Right lung (tissue), 5 donors: Measurements from ENCODE around the gene KCNJ1. TPM values are rescaled to one million over a fixed set of nuclear protein-coding genes. Genes with fewer than 3 reads are reported as not detected.

ENCODE experiments used
- DNase-seq, 2 donors: peaks; one replicate each; pipeline ENCODE4 v3.0.0-alpha.2; 2013
- polyA plus RNA-seq, 5 donors: library from polyadenylated mRNA; unstranded; fragments of 120-200 nt; gene quantifications; one replicate each; pipeline versions ENCODE4 v1.2.1 to v1.2.3, GENCODE V29; 2013; ENCODE audit warnings: inconsistent platforms in 1 of 5, low replicate concordance in 1 of 5; ENCODE audit not compliant: insufficient read length in 5 of 5, insufficient read depth in 1 of 5

The KCNJ1 gene
- polyA plus RNA-seq, 5 donors, result 0.09 to 0.57 (median 0.11) TPM; not detected in 1

DNA sequence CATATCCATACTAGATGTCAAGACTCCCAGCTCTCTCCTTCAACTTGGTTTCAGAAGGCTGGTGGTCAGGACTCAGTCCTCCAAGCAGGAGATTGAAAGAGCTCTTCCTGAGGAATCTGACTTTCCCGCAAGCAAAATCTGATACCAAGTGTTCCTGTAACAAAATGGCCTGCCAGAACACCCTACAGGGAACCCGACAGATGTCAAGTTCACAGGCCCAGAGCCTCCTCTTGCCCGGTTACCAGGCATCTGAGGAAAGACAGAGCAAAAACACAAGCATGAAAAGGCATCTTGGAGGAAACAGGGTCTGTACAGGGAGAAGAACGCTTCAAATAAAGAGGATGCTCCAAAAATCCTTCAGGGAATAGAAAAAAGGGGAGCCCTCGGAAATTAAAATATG is 15.4 kb upstream of the KCNJ1 start:
- DNase-seq, result no peak

DNA sequence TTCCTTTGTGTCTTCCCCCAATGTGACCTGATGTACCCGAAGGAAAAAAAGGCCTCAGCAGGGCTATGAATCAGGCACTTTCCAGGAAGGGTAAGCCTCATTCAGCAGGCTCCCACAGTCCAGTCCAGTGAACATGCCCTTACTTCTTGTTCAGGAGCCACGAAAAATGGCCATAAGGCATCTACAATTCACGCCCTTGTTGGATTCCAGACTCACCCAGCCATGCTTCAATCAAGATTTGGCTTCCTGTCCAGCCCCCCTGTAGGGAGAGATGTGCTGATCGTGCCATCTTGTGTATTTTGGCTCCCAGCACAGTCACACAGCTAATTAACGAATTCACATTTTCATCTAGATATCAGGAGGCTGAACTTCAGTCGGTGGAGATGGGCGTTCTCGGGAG is 14.1 kb upstream of the KCNJ1 start:
- no peak for DNase-seq

DNA sequence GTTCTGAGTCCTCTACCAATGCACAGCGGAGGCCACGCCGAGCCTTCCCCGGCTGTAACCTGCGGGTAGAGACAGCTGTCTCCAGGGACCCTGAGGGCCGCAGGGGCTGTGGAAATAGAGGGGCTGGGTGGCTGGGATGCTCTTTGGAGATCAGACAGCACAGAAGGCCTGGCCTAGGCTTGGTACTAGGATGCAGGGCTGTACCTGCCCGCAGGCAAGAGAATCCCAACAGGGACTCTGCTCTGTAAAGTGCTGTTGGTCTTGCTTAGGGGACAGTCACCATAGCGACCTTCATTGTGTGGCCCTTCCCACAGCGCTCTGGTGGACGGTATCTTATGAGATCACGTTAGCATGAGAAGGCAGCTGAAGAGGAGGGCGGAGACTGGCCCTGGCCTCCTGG is 12.7 kb upstream of the KCNJ1 start:
- no peak for DNase-seq

- DNase-seq, result no peak
Observed at GRCh38 chr11:128878455-128878854, 11.4 kb upstream of the KCNJ1 start.

DNA sequence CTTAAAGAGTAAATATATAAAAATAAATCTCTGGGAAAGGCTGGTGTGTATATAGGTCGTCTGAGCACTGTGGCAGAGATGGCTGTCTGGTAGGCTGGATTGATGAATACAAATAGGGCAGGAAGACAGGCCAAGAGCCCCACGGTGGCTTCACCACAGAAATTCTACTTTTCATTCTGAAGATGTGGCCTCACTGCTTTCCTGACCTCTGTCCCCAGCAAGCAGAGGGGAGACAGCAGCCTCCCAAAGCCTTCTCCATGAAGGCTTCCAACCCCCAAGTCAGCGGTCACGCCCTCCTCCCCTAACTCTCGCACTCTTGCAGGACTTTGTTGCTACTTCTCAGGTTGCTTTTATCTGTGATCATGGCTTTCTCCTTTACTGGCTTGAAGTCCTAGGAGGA is 10.6 kb upstream of the KCNJ1 start:
- DNase-seq, result no peak

DNA sequence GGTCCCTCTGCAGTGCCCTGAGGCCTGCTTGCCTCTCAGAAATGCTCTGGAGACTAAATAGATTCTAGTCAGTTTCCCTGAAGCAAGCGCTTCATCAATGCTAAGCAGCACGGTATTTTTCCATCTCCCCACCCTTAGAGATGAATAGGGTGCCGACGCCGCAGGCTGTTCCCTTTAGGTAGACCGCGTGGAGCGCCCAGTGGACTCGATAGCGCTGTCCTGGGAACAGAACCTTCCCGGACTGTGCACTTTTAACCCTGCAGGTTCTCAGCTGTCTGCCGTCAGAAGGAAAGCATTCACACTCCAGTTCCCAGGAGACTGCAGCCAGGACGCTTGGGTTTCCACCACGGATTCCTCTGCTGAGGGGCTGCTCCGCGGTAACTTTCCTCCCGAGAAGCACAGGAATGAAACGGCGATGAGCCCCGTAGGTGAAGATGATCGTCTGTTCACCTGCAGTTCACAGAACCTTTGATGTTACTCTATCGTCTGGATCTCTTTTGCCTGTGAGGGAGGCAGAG is 9.1 kb upstream of the KCNJ1 start:
- DNase-seq, result no peak

DNA sequence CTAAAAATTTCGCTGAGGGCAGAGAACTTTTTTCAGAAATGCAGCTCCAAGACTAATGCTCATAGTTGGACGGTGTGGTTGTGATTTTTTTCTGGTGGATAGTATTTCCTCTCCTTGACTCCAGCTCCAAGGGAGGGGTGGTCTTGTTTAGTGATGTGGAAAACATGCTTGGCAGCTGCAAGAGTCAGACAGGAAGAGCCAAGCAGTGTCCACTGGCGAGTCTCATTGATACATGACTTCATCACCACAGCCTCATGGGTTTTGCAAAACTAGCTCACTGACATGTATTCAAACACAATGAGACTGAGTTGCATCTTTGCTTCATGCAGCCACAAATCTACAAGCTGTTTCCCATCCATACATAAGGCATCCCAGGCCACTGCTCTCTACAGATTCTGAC is 7.3 kb upstream of the KCNJ1 start:
- DNase-seq, result no peak

GRCh38 chr11:128872594-128872993 is 5.5 kb upstream of the KCNJ1 start:
- DNase-seq, result no peak

DNA sequence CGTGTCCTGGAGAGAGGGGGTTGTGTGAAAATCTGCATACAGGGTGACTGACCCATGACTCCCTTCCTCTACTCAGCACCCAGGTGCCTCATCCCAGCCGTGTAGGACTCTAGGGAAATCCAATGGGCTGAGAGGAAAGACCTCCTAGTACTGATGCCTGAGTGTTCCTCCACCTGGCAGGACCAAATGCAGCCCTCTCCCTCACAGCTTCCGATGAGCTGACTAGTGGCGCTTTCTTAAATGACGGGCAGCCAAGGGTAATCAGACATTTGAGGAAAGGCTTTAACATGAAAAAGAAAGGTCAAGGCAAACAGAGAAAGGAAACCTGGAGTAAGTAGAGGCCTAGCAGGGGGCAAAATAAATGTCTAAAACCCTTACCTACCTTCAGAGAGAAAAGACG is 5.0 kb upstream of the KCNJ1 start:
- DNase-seq, result no peak

DNA sequence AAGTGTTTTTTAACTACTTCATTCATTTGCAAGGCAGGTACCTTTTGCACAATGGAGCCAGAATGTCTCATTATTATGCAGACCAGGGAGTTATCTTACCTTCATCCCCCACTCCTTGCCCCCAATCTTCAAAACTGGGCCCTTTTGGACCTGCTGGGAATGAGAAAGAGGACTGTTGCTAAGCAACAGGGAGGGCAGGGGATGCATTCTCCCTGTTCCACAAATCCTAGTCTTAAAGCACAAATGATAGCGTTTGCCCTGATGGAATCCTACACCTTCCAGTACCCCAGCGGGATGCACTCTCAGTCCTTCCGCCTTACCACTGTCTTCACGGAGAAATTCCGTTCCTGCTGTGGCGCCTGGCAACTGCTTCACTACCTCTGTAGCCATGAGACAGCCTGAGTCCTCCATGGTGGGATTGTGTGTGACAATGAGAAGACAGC is 4.1 kb upstream of the KCNJ1 start:
- no peak for DNase-seq

- no peak for DNase-seq
Observed at GRCh38 chr11:128868841-128869671, 2.0 kb upstream of the KCNJ1 start.

GRCh38 chr11:128865490-128865889 is 1.6 kb downstream of the KCNJ1 start:
- DNase-seq, result no peak

DNA sequence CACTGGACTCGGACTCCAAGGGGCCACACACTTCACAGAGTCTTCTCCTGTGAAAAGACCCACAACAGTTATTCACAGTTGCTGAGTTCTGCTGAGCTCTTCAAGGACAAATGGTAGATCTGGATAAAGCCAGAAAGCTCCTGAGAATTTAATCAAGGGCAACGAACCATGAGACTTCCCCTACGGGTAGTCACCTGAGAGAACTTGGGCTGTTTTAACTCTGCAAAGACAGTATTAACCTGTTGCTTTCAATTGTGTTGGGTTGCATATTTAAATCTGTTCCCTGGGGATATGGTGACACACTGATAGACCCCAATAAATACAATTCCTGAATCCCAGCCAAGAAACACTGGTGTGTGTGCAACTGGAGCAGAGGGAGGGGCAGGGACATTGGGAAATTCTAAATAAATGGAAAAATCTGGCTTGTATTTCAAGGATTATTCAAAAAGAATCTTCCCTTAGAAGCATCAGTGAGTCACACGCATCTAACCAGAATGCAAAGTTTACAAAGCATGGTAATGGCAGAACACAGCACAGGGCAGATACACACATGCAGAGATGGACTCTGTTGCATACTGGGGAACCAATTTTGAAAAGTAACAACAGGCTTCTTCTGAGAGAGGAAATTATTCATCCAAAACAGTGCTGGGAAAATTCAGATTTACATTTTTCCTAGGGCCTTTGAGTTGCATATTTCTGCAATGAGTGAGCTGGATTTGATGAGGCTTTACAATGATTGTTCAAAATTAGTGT is 4.0 kb downstream of the KCNJ1 start:
- no peak for DNase-seq

DNA sequence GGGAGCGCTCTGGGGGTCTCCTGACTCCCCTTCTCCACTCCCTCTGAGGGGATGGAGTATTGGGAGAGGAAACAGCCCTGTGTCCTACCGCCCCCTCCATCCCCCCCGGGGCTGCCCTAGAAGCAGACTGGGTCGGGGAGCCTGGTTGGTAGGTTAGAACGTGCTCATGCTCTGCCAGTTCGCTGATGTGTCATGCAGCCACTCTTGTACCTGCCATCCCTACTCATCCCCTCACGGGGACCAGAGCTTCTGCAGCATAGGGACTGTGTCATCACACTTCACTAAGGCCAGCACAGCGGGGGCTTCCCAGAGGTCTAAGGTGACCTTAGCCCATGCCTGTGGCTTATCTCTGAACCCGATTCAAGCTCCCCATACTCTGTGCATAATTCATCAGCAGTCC is 4.7 kb downstream of the KCNJ1 start:
- no peak for DNase-seq

GRCh38 chr11:128860571-128861361 is 6.3 kb downstream of the KCNJ1 start:
- no peak for DNase-seq

DNA sequence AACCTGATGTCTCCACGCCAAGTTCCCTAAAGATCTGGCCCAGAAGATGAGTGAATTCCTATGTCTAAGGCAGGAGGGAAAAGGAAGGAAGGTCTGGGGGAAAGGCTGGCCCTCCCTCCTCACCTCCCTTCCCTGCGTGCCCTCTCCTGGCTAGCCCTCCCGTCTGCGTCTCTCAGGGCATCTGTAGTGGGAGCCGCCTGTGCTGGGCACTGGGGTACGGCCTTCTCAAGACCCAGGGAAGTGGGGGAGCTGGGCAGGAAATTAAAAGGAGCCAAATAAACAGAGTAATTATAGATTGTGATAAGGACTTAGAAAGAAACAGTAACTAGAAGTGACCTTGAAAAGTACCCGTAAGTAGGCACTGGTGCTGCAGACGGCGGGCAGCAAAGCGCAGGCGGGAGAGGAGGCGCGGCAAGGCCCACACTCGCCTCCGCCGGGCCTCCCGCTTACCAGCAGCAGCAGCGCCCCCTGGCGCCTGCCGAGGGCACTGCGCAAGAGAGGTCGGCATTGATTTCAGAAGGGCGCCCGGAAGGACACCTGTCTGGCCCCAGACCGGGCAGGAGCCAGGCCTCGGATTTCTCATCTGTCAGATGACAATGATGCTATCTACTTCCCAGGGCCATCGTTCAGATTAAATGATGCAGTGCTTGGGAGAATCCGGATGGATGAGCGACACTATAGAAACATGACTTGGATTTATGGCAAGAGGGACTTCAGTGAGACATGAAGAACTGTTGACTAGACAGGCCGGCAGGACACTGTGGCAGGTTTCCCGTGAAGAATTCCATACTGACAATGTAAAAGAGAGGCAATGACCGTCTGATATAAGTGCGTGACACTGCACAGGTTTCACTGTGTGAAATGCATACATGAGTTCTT is 7.3 kb downstream of the KCNJ1 start:
- peak; percentile 45 to 47 for DNase-seq

DNA sequence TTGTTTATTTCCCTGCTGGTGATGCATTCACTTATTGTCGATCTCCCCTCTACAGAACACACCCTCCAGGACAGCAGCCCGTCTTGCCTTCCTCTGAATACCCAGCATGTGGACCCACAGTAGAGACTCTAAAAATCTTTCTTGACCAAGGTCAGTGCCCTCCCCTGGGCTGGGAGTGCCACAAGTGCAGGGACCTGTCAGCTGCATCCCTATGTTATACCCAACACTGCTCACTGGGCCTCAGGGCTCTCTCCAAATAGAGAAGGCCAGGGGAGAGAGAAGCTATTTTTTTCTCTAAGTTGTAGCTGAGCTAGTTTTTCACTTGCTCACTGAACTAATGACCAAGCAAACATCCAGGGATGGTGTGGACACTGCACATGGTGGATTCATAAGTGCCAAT is 9.8 kb downstream of the KCNJ1 start:
- DNase-seq, result no peak

DNA sequence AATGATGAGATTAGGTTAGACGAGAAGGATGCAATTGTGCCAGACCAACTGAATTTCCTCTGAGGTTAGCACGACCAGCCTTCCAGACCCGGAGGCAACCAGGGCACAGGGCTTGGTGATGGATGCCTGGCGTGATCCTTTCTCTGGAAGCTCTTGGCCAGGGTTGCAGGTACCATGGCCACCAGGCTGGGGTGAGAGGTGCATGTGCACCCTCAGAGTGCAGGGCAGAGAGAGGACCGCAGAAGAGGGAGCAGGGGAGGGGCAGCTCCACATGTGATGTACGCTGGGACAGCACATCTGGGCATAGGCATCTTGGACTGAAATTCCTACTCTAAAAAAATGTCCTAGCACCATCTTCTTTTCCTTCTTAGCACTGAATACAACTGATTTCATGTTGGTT is 10.9 kb downstream of the KCNJ1 start:
- DNase-seq, result no peak

GRCh38 chr11:128854841-128855240 is 12.3 kb downstream of the KCNJ1 start:
- DNase-seq, result no peak

DNA sequence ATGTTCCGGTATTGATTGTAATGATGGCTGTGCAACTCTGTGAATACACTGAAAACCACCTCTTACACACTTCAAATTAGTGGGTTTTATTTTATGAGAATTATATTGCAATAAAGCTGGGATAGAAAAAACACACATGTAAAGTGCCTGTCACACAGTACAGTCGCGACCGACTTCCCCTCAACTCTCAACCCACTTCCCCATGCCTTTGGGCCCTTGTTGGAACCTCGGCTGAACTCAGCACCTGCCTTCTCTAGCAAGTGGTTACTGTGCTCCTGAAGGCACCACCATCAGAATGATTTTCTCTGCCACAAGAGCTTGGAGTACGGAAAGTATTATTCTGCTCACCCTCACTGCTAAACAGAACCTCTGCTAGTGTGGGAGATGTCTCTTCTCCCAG is 13.5 kb downstream of the KCNJ1 start:
- no peak for DNase-seq
